Measurements from ENCODE around the gene ANKDD1A. TPM values are rescaled to one million over a fixed set of nuclear protein-coding genes. Genes with fewer than 3 reads are reported as not detected.

ANKDD1A gene
- polyA plus RNA-seq, 4 donors: 0.81 to 3.9 (median 1.7) TPM; not detected in 1

- Histone ChIP-seq H3K4me1 (ENCODE audit: control insufficient read depth in 3 of 3, insufficient read depth in 2 of 3, low read depth in 1 of 3, low read length in 2 of 3) (no peaks in the 10 kb centered on the region), H3K36me3 (ENCODE audit: control insufficient read depth in 3 of 3, insufficient read depth in 2 of 3, low read depth in 1 of 3, low read length in 3 of 3) (peaks cover 0 to 5% (median 0%) of the 10 kb centered on the region in 3 donors), H3K4me3 (ENCODE audit: low read depth in 1 of 3, low read length in 3 of 3) (no peak overlapping the region), H3K9me3 (ENCODE audit: control insufficient read depth in 2 of 2, insufficient read depth in 1 of 2, low read depth in 1 of 2, low read length in 1 of 2) (no peaks in the 10 kb centered on the region), H3K27me3 (ENCODE audit: control insufficient read depth in 3 of 3, insufficient read depth in 3 of 3, low read length in 3 of 3) (no peaks in the 10 kb centered on the region), H3K27ac (ENCODE audit: low read depth in 1 of 3, low read length in 2 of 3) (no peak overlapping the region)
- DNase-seq (no peak), FAIRE-seq (no peak)
- WGBS, 3 donors: 95 to 96% (median 96%) methylated on average over 11 of the region's 11 CpGs
Measured at GRCh38 chr15:64934023-64934422, 22.3 kb downstream of the ANKDD1A start.

- Histone ChIP-seq H3K27me3 (ENCODE audit: control insufficient read depth in 3 of 3, insufficient read depth in 3 of 3, low read length in 3 of 3) (no peaks in the 10 kb centered on the region), H3K36me3 (ENCODE audit: control insufficient read depth in 3 of 3, insufficient read depth in 2 of 3, low read depth in 1 of 3, low read length in 3 of 3) (peaks cover 0 to 3% (median 0%) of the 10 kb centered on the region in 3 donors), H3K4me1 (ENCODE audit: control insufficient read depth in 3 of 3, insufficient read depth in 2 of 3, low read depth in 1 of 3, low read length in 2 of 3) (no peaks in the 10 kb centered on the region), H3K9me3 (ENCODE audit: control insufficient read depth in 2 of 2, insufficient read depth in 1 of 2, low read depth in 1 of 2, low read length in 1 of 2) (no peaks in the 10 kb centered on the region), H3K4me3 (ENCODE audit: low read depth in 1 of 3, low read length in 3 of 3) (no peak overlapping the region), H3K27ac (ENCODE audit: low read depth in 1 of 3, low read length in 2 of 3) (no peak overlapping the region)
- WGBS, 3 donors: 44 to 68% (median 49%) methylated on average over 3 of the region's 3 CpGs
- no peak for DNase-seq
- no peak for FAIRE-seq
Measured at GRCh38 chr15:64938192-64938591, 26.5 kb downstream of the ANKDD1A start.

- Histone ChIP-seq H3K27me3 (ENCODE audit: control insufficient read depth in 3 of 3, insufficient read depth in 3 of 3, low read length in 3 of 3) (no peaks in the 10 kb centered on the region), H3K4me1 (ENCODE audit: control insufficient read depth in 3 of 3, insufficient read depth in 2 of 3, low read depth in 1 of 3, low read length in 2 of 3) (no peaks in the 10 kb centered on the region), H3K36me3 (ENCODE audit: control insufficient read depth in 3 of 3, insufficient read depth in 2 of 3, low read depth in 1 of 3, low read length in 3 of 3) (peaks cover 0 to 4% (median 0%) of the 10 kb centered on the region in 3 donors), H3K27ac (ENCODE audit: low read depth in 1 of 3, low read length in 2 of 3) (no peak overlapping the region), H3K9me3 (ENCODE audit: control insufficient read depth in 2 of 2, insufficient read depth in 1 of 2, low read depth in 1 of 2, low read length in 1 of 2) (no peaks in the 10 kb centered on the region), H3K4me3 (ENCODE audit: low read depth in 1 of 3, low read length in 3 of 3) (no peak overlapping the region)
- no peak for DNase-seq
- FAIRE-seq: no peak
- 68 to 80% (median 78%) methylated on average over 8 of the region's 8 CpGs for WGBS, 3 donors
Measured at GRCh38 chr15:64942356-64942755, 30.7 kb downstream of the ANKDD1A start.

- FAIRE-seq: no peak
- H3K4me1 ChIP-seq (ENCODE audit: control insufficient read depth in 3 of 3, insufficient read depth in 2 of 3, low read depth in 1 of 3, low read length in 2 of 3): no peaks in the 10 kb centered on the region
Measured at GRCh38 chr15:64943512-64944225, 32.0 kb downstream of the ANKDD1A start.

GRCh38 chr15:64944961-64945360 is 33.3 kb downstream of the ANKDD1A start:
- WGBS, 3 donors: 61 to 67% (median 64%) methylated on average over 4 of the region's 4 CpGs
- FAIRE-seq (no peak), DNase-seq (no peak)
- H3K36me3 ChIP-seq (ENCODE audit: control insufficient read depth in 3 of 3, insufficient read depth in 2 of 3, low read depth in 1 of 3, low read length in 3 of 3): peaks cover 0 to 12% (median 0%) of the 10 kb centered on the region in 3 donors
- H3K4me1 ChIP-seq (ENCODE audit: control insufficient read depth in 3 of 3, insufficient read depth in 2 of 3, low read depth in 1 of 3, low read length in 2 of 3): no peaks in the 10 kb centered on the region
- H3K27me3 ChIP-seq (ENCODE audit: control insufficient read depth in 3 of 3, insufficient read depth in 3 of 3, low read length in 3 of 3): no peaks in the 10 kb centered on the region
- no peak overlapping the region for H3K27ac ChIP-seq (ENCODE audit: low read depth in 1 of 3, low read length in 2 of 3)
- H3K4me3 ChIP-seq (ENCODE audit: low read depth in 1 of 3, low read length in 3 of 3): no peak overlapping the region
- no peaks in the 10 kb centered on the region for H3K9me3 ChIP-seq (ENCODE audit: control insufficient read depth in 2 of 2, insufficient read depth in 1 of 2, low read depth in 1 of 2, low read length in 1 of 2)

More at GRCh38 chr15:64943512-64944225, 32.0 kb downstream of the ANKDD1A start:
- no peak for DNase-seq
- 59 to 87% (median 76%) methylated on average over 6 of the region's 6 CpGs for WGBS, 3 donors
- Histone ChIP-seq H3K36me3 (ENCODE audit: control insufficient read depth in 3 of 3, insufficient read depth in 2 of 3, low read depth in 1 of 3, low read length in 3 of 3) (peaks cover 0 to 6% (median 0%) of the 10 kb centered on the region in 3 donors), H3K4me3 (ENCODE audit: low read depth in 1 of 3, low read length in 3 of 3) (no peak overlapping the region), H3K27ac (ENCODE audit: low read depth in 1 of 3, low read length in 2 of 3) (no peak overlapping the region), H3K9me3 (ENCODE audit: control insufficient read depth in 2 of 2, insufficient read depth in 1 of 2, low read depth in 1 of 2, low read length in 1 of 2) (no peaks in the 10 kb centered on the region), H3K27me3 (ENCODE audit: control insufficient read depth in 3 of 3, insufficient read depth in 3 of 3, low read length in 3 of 3) (no peaks in the 10 kb centered on the region)

- no peaks in the 10 kb centered on the region for H3K4me1 ChIP-seq (ENCODE audit: control insufficient read depth in 3 of 3, insufficient read depth in 2 of 3, low read depth in 1 of 3, low read length in 2 of 3)
- 72 to 86% (median 85%) methylated on average over 10 of the region's 10 CpGs for WGBS, 3 donors
- no peak overlapping the region for H3K4me3 ChIP-seq (ENCODE audit: low read depth in 1 of 3, low read length in 3 of 3)
- DNase-seq (no peak), FAIRE-seq (no peak)
- H3K27ac ChIP-seq (ENCODE audit: low read depth in 1 of 3, low read length in 2 of 3): no peak overlapping the region
- H3K9me3 ChIP-seq (ENCODE audit: control insufficient read depth in 2 of 2, insufficient read depth in 1 of 2, low read depth in 1 of 2, low read length in 1 of 2): no peaks in the 10 kb centered on the region
- peaks cover 0 to 13% (median 2%) of the 10 kb centered on the region in 3 donors for H3K36me3 ChIP-seq (ENCODE audit: control insufficient read depth in 3 of 3, insufficient read depth in 2 of 3, low read depth in 1 of 3, low read length in 3 of 3)
- no peaks in the 10 kb centered on the region for H3K27me3 ChIP-seq (ENCODE audit: control insufficient read depth in 3 of 3, insufficient read depth in 3 of 3, low read length in 3 of 3)
Measured at GRCh38 chr15:64947211-64947610, 35.5 kb downstream of the ANKDD1A start.

GRCh38 chr15:64948916-64949315 is 37.2 kb downstream of the ANKDD1A start:
- H3K36me3 ChIP-seq (ENCODE audit: control insufficient read depth in 3 of 3, insufficient read depth in 2 of 3, low read depth in 1 of 3, low read length in 3 of 3): peaks cover 0 to 10% (median 2%) of the 10 kb centered on the region in 3 donors
- H3K4me3 ChIP-seq (ENCODE audit: low read depth in 1 of 3, low read length in 3 of 3): no peak overlapping the region
- DNase-seq: no peak
- no peaks in the 10 kb centered on the region for H3K27me3 ChIP-seq (ENCODE audit: control insufficient read depth in 3 of 3, insufficient read depth in 3 of 3, low read length in 3 of 3)
- FAIRE-seq: no peak
- H3K27ac ChIP-seq (ENCODE audit: low read depth in 1 of 3, low read length in 2 of 3): no peak overlapping the region
- H3K4me1 ChIP-seq (ENCODE audit: control insufficient read depth in 3 of 3, insufficient read depth in 2 of 3, low read depth in 1 of 3, low read length in 2 of 3): no peaks in the 10 kb centered on the region
- H3K9me3 ChIP-seq (ENCODE audit: control insufficient read depth in 2 of 2, insufficient read depth in 1 of 2, low read depth in 1 of 2, low read length in 1 of 2): no peaks in the 10 kb centered on the region
- 33 to 60% (median 41%) methylated on average over 9 of the region's 9 CpGs for WGBS, 3 donors

GRCh38 chr15:64949383-64950186 is 37.9 kb downstream of the ANKDD1A start:
- no peak for FAIRE-seq
- H3K27ac ChIP-seq (ENCODE audit: low read depth in 1 of 3, low read length in 2 of 3): no peak overlapping the region
- H3K9me3 ChIP-seq (ENCODE audit: control insufficient read depth in 2 of 2, insufficient read depth in 1 of 2, low read depth in 1 of 2, low read length in 1 of 2): no peaks in the 10 kb centered on the region
- no peak for DNase-seq
- H3K36me3 ChIP-seq (ENCODE audit: control insufficient read depth in 3 of 3, insufficient read depth in 2 of 3, low read depth in 1 of 3, low read length in 3 of 3): peaks cover 0 to 9% (median 2%) of the 10 kb centered on the region in 3 donors
- no peaks in the 10 kb centered on the region for H3K27me3 ChIP-seq (ENCODE audit: control insufficient read depth in 3 of 3, insufficient read depth in 3 of 3, low read length in 3 of 3)
- H3K4me3 ChIP-seq (ENCODE audit: low read depth in 1 of 3, low read length in 3 of 3): no peak overlapping the region
- no peaks in the 10 kb centered on the region for H3K4me1 ChIP-seq (ENCODE audit: control insufficient read depth in 3 of 3, insufficient read depth in 2 of 3, low read depth in 1 of 3, low read length in 2 of 3)
- 94 to 99% (median 97%) methylated on average over 10 to 11 of the region's 11 CpGs for WGBS, 3 donors

Measured in small intestine (tissue), 7 donors.